GM23338 (cell line): Measurements from ENCODE around the gene MYDGF. TPM values are rescaled to one million over a fixed set of nuclear protein-coding genes. Genes with fewer than 3 reads are reported as not detected.

Experiments
- ATAC-seq: fragments of 200-7000 bp; cut with Tn5 transposase; 3 replicates; pipeline ENCODE4 v1.9.1; 2020
- DNase-seq: peaks from one replicate; pipeline ENCODE4 v3.0.0-alpha.2; 2015; ENCODE audit warnings: low spot score
- H2AFZ ChIP-seq: fragments of 200-600 bp; sonication (generic); 2 replicates; pipeline ENCODE4 v1.8.0; 2016; ENCODE audit warnings: antibody characterized with exemption, mild to moderate bottlenecking, moderate library complexity
- H3F3A ChIP-seq: fragments of 200-600 bp; sonication (generic); replicated peaks from 2 replicates; pipeline ENCODE4 v1.8.0; 2017; ENCODE audit warnings: antibody characterized with exemption, mixed run types, low read depth
- H3K27ac ChIP-seq: fragments of 200-600 bp; sonication (generic); 2 replicates; pipeline ENCODE4 v1.6.1; 2016; ENCODE audit warnings: low read depth
- H3K27me3 ChIP-seq: fragments of 200-600 bp; sonication (generic); 2 replicates; pipeline ENCODE4 v1.8.0; 2016; ENCODE audit warnings: mild to moderate bottlenecking, mixed run types, moderate library complexity; ENCODE audit not compliant: insufficient read depth
- H3K36me3 ChIP-seq: fragments of 200-600 bp; sonication (generic); 2 replicates; pipeline ENCODE4 v1.8.0; 2016; ENCODE audit warnings: mild to moderate bottlenecking; ENCODE audit not compliant: insufficient read depth
- H3K4me1 ChIP-seq: fragments of 200-600 bp; sonication (generic); 2 replicates; pipeline ENCODE4 v1.8.0; 2016; ENCODE audit warnings: mild to moderate bottlenecking, moderate library complexity; ENCODE audit not compliant: insufficient read depth
- H3K4me2 ChIP-seq: fragments of 200-600 bp; sonication (generic); 2 replicates; pipeline ENCODE4 v1.7.1; 2017; ENCODE audit warnings: mixed run types
- H3K4me3 ChIP-seq: fragments of 200-600 bp; sonication (generic); 2 replicates; pipeline ENCODE4 v1.6.1; 2016; ENCODE audit warnings: mixed run types
- H3K79me2 ChIP-seq: fragments of 200-600 bp; sonication (generic); replicated peaks from 2 replicates; pipeline ENCODE4 v1.8.0; 2017; ENCODE audit warnings: mild to moderate bottlenecking; ENCODE audit not compliant: insufficient read depth
- H3K9me2 ChIP-seq: fragments of 200-600 bp; sonication (generic); 2 replicates; pipeline ENCODE4 v1.8.0; 2017; ENCODE audit not compliant: insufficient read depth
- H4K20me1 ChIP-seq: fragments of 200-600 bp; sonication (generic); replicated peaks from 2 replicates; pipeline ENCODE4 v1.8.0; 2017; ENCODE audit warnings: mild to moderate bottlenecking; ENCODE audit not compliant: insufficient read depth
- H3K27ac Mint-ChIP-seq: 2 replicates; pipeline ENCODE4 v1.8.0; 2020; ENCODE audit warnings: inconsistent platforms, mild to moderate bottlenecking, moderate library complexity, mixed read lengths
- H3K27me3 Mint-ChIP-seq: 3 replicates; pipeline ENCODE4 v1.8.0; 2022; ENCODE audit warnings: low read depth, mild to moderate bottlenecking, moderate library complexity, mixed read lengths, inconsistent platforms; ENCODE audit not compliant: insufficient read depth, poor library complexity
- H3K36me3 Mint-ChIP-seq: 3 replicates; pipeline ENCODE4 v1.8.0; 2021; ENCODE audit warnings: low read depth, mild to moderate bottlenecking, inconsistent platforms, moderate library complexity, mixed read lengths
- H3K4me1 Mint-ChIP-seq: 3 replicates; pipeline ENCODE4 v1.8.0; 2020; ENCODE audit warnings: mild to moderate bottlenecking, inconsistent platforms, mixed read lengths
- H3K4me3 Mint-ChIP-seq: 3 replicates; pipeline ENCODE4 v1.8.0; 2021; ENCODE audit warnings: moderate library complexity, mild to moderate bottlenecking, inconsistent platforms, mixed read lengths
- H3K9me3 Mint-ChIP-seq: 3 replicates; pipeline ENCODE4 v1.8.0; 2020; ENCODE audit warnings: moderate library complexity, mild to moderate bottlenecking, inconsistent platforms, mixed read lengths
- CREB1 ChIP-seq: fragments of 250-450 bp; sonication (Bioruptor Pico); IDR thresholded peaks from 2 replicates; pipeline ENCODE4 v1.5.0; 2020; ENCODE audit warnings: low read depth, mild to moderate bottlenecking, moderate library complexity
- CTCF ChIP-seq, 2 experiments: fragments of 200-600 bp in 1 of 2; sonication (generic) in 1 of 2; conservative IDR thresholded peaks; 2 replicates each; pipeline versions ENCODE4 v1.5.1 to v1.6.1; 2016 to 2017; ENCODE audit warnings: antibody characterized with exemption in 2 of 2, low read depth in 2 of 2, mild to moderate bottlenecking in 2 of 2, moderate library complexity in 1 of 2
- ETS1 ChIP-seq: IDR thresholded peaks from 2 replicates; pipeline ENCODE4 v1.6.1; 2016; ENCODE audit warnings: antibody characterized with exemption
- EZH2 ChIP-seq: fragments of 200-600 bp; sonication (generic); IDR thresholded peaks from one replicate; pipeline ENCODE4 v1.8.0; 2017; ENCODE audit warnings: antibody characterized with exemption, mild to moderate bottlenecking, low read depth; ENCODE audit not compliant: unreplicated experiment
- EZH2phosphoT487 ChIP-seq: fragments of 200-600 bp; sonication (generic); IDR thresholded peaks from one replicate; pipeline ENCODE4 v1.8.1; 2018; ENCODE audit warnings: antibody characterized with exemption; ENCODE audit not compliant: unreplicated experiment
- JUNB ChIP-seq: IDR thresholded peaks from one replicate; pipeline ENCODE4 v1.6.1; 2016; ENCODE audit warnings: antibody characterized with exemption; ENCODE audit not compliant: unreplicated experiment
- NANOG ChIP-seq: IDR thresholded peaks from 2 replicates; pipeline ENCODE4 v1.6.1; 2016; ENCODE audit warnings: antibody characterized with exemption, borderline replicate concordance
- POLR2AphosphoS5 ChIP-seq: IDR thresholded peaks from 2 replicates; pipeline ENCODE4 v1.6.1; 2016; ENCODE audit warnings: antibody characterized with exemption, low read depth
- REST ChIP-seq: IDR thresholded peaks from one replicate; pipeline ENCODE4 v1.6.1; 2018; ENCODE audit warnings: antibody characterized with exemption; ENCODE audit not compliant: unreplicated experiment
- STAT1 ChIP-seq: IDR thresholded peaks from one replicate; pipeline ENCODE4 v1.6.1; 2016; ENCODE audit warnings: antibody characterized with exemption; ENCODE audit not compliant: unreplicated experiment
- ZNF114 ChIP-seq: fragments of 250-450 bp; sonication (Bioruptor Pico); IDR thresholded peaks from 2 replicates; pipeline ENCODE4 v1.5.0; 2020; ENCODE audit warnings: mild to moderate bottlenecking, moderate library complexity
- ZNF331 ChIP-seq: fragments of 250-450 bp; sonication (Bioruptor Pico); IDR thresholded peaks from 2 replicates; pipeline ENCODE4 v1.5.0; 2020; ENCODE audit warnings: low read depth, mild to moderate bottlenecking, moderate library complexity
- ZNF462 ChIP-seq: fragments of 250-450 bp; sonication (Bioruptor Pico); IDR thresholded peaks from 2 replicates; pipeline ENCODE4 v1.5.0; 2020; ENCODE audit warnings: mild to moderate bottlenecking, moderate library complexity
- polyA plus RNA-seq: library from polyadenylated mRNA; unstranded; fragments of >200 nt; fragmentation: Nextera tagmentation; extraction: Ambion mirVana; gene quantifications from 2 replicates; pipeline ENCODE4 v1.2.1, GENCODE V29; 2016
- total RNA-seq: library from RNA; depleted of rRNA; stranded (reverse); fragments of >200 nt; shearing (Covaris generic); gene quantifications from 2 replicates; pipeline ENCODE4 v1.2.3, GENCODE V29; 2014

The MYDGF gene
- total and polyA plus RNA-seq, 2 experiments from 2014 or later, result 42.3 to 99.5 TPM

GRCh38 chr19:4654437-4655361, 15.4 kb downstream of the MYDGF start:
- Histone ChIP-seq H3K27me3 (no peaks in the 10 kb centered on the region), H2AFZ (no peak overlapping the region), H3K4me1 (no peaks in the 10 kb centered on the region), H4K20me1 (no peaks in the 10 kb centered on the region), H3K79me2 (no peaks in the 10 kb centered on the region), H3K4me2 (no peak overlapping the region), H3K9me2 (no peaks in the 10 kb centered on the region), H3K4me3 (no peak overlapping the region), H3K27ac (no peak overlapping the region), H3F3A (0 out of 2 replicates have a peak, but pooled peaks cover 8% of the 10 kb centered on the region), H3K36me3 (peaks cover 5% of the 10 kb centered on the region; the same call in 1 of the 2 replicates)
- Mint-ChIP-seq H3K4me3 (no peak overlapping the region), H3K36me3 (peaks cover 15% of the 10 kb centered on the region), H3K9me3 (no peaks in the 10 kb centered on the region), H3K27ac (peak overlapping the region; percentile 37), H3K4me1 (peaks cover 4% of the 10 kb centered on the region; the same call in 2 of the 3 replicates), H3K27me3 (peaks cover 6% of the 10 kb centered on the region)
- DNase-seq (no peak), ATAC-seq (no peak)
- TF ChIP-seq EZH2phosphoT487 (no peak), STAT1 (no peak), ZNF462 (CRISPR knock-in tag) (no peak), ZNF114 (CRISPR knock-in tag) (no peak), ETS1 (no peak), NANOG (no peak), REST (no peak), CTCF (conservative IDR thresholded peaks at IDR 0.05; ENCODE audit: low read depth in 2 of 2) (no peak), EZH2 (no peak), CREB1 (CRISPR knock-in tag) (no peak), ZNF331 (no peak), JUNB (no peak), POLR2AphosphoS5 (no peak)
